ENCODE data around the gene TMEM198. TPM values are rescaled to one million over a fixed set of nuclear protein-coding genes. Genes with fewer than 3 reads are reported as not detected.

Gene TMEM198
- total and polyA plus RNA-seq, 2 of the 4 experiments (the other 2 are of a cell fraction), result 0.18 to 2.2 TPM

- CTCF ChIA-PET, result no interaction called here
Measured at GRCh38 chr2:219506153-219506801, 37.6 kb upstream of the TMEM198 start.

More at GRCh38 chr2:219506153-219506801, 37.6 kb upstream of the TMEM198 start:
- Histone ChIP-seq H4K8ac (ENCODE audit: low read depth in 2 of 2, low read length in 2 of 2) (no peak overlapping the region), H3K4me2 (ENCODE audit: low read depth, low read length) (no peak overlapping the region), H2BK20ac (ENCODE audit: low read depth, low read length) (no peak overlapping the region), H2AK5ac (ENCODE audit: low read depth, low read length) (no peak overlapping the region), H4K91ac (ENCODE audit: insufficient read depth, low read depth, low read length) (no peak overlapping the region), H3K9me1 (ENCODE audit: insufficient read depth, low read length) (no peaks in the 10 kb centered on the region), H3K56ac (ENCODE audit: extremely low read depth, insufficient read depth, low read length) (no peak overlapping the region), H3K18ac (ENCODE audit: low read depth, low read length) (no peak overlapping the region), H3K14ac (replicated peaks; ENCODE audit: low read depth, low read length) (no peak overlapping the region), H3K4me1 (ENCODE audit: control insufficient read depth, insufficient read depth, low read length) (0 out of 2 replicates have a peak, but pooled peaks cover 4% of the 10 kb centered on the region), H3K9me3 (ENCODE audit: control insufficient read depth, insufficient read depth, low read length) (no peaks in the 10 kb centered on the region), H3K27me3 (ENCODE audit: control insufficient read depth, insufficient read depth, low read length) (peaks cover 11% of the 10 kb centered on the region), H3K4ac (ENCODE audit: low read depth, low read length) (no peak overlapping the region), H2BK15ac (ENCODE audit: low read depth, low read length) (no peak overlapping the region), H3K79me1 (ENCODE audit: low read depth in 1 of 2, low read length in 2 of 2) (peaks cover 0 to 9% of the 10 kb centered on the region in 2 experiments; a peak in 2 of 4 replicates), H3K27ac (ENCODE audit: insufficient read depth, low read length) (no peak overlapping the region), H2AK9ac (replicated peaks; ENCODE audit: low read depth, low read length, poor library complexity) (peak overlapping the region; percentile 28), H3K36me3 (ENCODE audit: control insufficient read depth, insufficient read depth, low read length) (peaks cover 45% of the 10 kb centered on the region), H3K9ac (ENCODE audit: low read depth, low read length) (no peak overlapping the region), H3K23ac (ENCODE audit: low read depth, low read length) (no peak overlapping the region), H2BK120ac (ENCODE audit: low read depth, low read length) (no peak overlapping the region), H2AFZ (replicated peaks; ENCODE audit: low read length, poor library complexity) (no peak overlapping the region), H3K4me3 (ENCODE audit: insufficient read depth, low read depth, low read length) (no peak overlapping the region), H4K20me1 (ENCODE audit: insufficient read depth, low read length) (no peaks in the 10 kb centered on the region), H2BK5ac (ENCODE audit: low read depth, low read length, poor library complexity, severe bottlenecking) (no peak overlapping the region), H4K5ac (ENCODE audit: low read depth, low read length) (no peak overlapping the region)
- DNase-seq (no peak), ATAC-seq (ENCODE audit: low read depth) (no peak)
- dilution Hi-C loops (cut with HindIII; ENCODE audit: low sequenced_read_pairs, unreplicated experiment), result no loop called here
- in situ Hi-C loops (cut with MboI; ENCODE audit: low sequenced_read_pairs), result no loop called here
- BruUV-seq (replicated peaks), result no TSS peak
- POLR2A ChIA-PET (ENCODE audit: unreplicated experiment), result no interaction called here
- intact Hi-C loops (cut with micrococcal nuclease), result no loop called here
- WGBS, 2 experiments (ENCODE audit: extremely low coverage in 2 of 2, insufficient read length in 1 of 2), result 82% methylated on average over 17 of the region's 23 CpGs; no CpG with 5 or more reads in 1 of the 2 experiments
- TF ChIP-seq CEBPB (IDR thresholded peaks at IDR 0.05; ENCODE audit: low read depth, low read length), result no peak

Measured in IMR-90 (cell line).